ENCODE measurements around the gene COL16A1.

DNA sequence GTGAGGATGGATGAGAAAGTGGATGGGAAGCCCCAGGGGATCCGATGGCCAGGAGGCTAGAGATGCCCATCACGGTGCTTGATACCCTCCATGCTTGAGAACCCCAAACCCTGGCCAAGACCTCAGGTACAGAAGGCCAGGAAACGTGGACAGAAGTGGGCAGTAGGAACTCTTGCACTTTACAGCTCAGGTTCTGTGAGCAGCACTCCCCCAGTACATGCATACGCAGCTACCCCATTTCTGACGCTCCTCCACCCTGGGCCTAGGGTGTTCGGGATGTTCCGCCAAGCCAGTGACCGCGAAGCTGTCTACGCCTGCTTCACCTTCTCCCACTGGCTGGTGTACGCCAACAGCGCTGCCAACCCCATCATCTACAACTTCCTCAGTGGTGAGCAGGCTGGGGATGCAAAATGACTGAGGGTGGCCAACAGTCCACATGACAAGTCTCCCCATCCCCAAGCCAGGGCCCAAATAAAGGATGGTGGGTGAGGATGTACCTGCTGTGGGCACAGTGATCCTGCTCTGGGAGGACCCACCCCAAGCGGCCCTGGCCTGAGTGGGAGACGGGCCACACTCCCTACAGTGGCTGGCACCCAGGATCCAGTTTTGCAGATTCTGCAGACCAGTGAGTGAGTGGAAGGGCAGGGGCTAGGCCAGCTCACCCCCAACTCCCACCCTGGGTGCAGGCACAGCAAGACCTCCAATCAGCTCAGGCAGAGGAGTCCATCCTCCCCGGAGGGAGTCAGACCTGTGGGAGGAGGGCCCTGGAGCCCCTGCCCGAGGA is 78.9 kb downstream of the COL16A1 start:
- TF ChIP-seq, protein P1, sequence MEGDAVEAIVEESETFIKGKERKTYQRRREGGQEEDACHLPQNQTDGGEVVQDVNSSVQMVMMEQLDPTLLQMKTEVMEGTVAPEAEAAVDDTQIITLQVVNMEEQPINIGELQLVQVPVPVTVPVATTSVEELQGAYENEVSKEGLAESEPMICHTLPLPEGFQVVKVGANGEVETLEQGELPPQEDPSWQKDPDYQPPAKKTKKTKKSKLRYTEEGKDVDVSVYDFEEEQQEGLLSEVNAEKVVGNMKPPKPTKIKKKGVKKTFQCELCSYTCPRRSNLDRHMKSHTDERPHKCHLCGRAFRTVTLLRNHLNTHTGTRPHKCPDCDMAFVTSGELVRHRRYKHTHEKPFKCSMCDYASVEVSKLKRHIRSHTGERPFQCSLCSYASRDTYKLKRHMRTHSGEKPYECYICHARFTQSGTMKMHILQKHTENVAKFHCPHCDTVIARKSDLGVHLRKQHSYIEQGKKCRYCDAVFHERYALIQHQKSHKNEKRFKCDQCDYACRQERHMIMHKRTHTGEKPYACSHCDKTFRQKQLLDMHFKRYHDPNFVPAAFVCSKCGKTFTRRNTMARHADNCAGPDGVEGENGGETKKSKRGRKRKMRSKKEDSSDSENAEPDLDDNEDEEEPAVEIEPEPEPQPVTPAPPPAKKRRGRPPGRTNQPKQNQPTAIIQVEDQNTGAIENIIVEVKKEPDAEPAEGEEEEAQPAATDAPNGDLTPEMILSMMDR (conservative IDR thresholded peaks at IDR 0.05; ENCODE audit: low read length), result no peak
- TF ChIP-seq EZH2phosphoT487 (IDR thresholded peaks at IDR 0.05; ENCODE audit: borderline replicate concordance), result no peak

Measured in Loucy (cell line).